Lower lobe of right lung (tissue), 2 donors: Measurements from ENCODE around the gene CTF1. TPM values are rescaled to one million over a fixed set of nuclear protein-coding genes. Genes with fewer than 3 reads are reported as not detected.

ENCODE experiments used
- ATAC-seq, 2 donors: fragments of 200-7000 bp; cut with Tn5 transposase; one replicate each; pipeline ENCODE4 v1.9.1; 2020 to 2022; ENCODE audit warnings: mild to moderate bottlenecking in 2 of 2, moderate library complexity in 2 of 2
- DNase-seq: peaks from one replicate; pipeline ENCODE4 v3.0.0-alpha.2; 2020
- H3K27ac ChIP-seq: fragments of 200-600 bp; one replicate; pipeline ENCODE4 v1.8.0; 2022
- H3K27me3 ChIP-seq: fragments of 200-600 bp; one replicate; pipeline ENCODE4 v1.8.0; 2022; ENCODE audit warnings: low read depth
- H3K36me3 ChIP-seq: fragments of 200-600 bp; one replicate; pipeline ENCODE4 v1.8.0; 2022; ENCODE audit warnings: mild to moderate bottlenecking
- H3K4me1 ChIP-seq: fragments of 200-600 bp; one replicate; pipeline ENCODE4 v1.8.0; 2022
- H3K4me3 ChIP-seq: fragments of 200-600 bp; one replicate; pipeline ENCODE4 v1.8.0; 2022; ENCODE audit warnings: mild to moderate bottlenecking
- H3K9me3 ChIP-seq: fragments of 200-600 bp; one replicate; pipeline ENCODE4 v1.8.0; 2022
- intact Hi-C: fragments of 100-400 bp; cut with DNase I; formaldehyde crosslinking; loops from one replicate; pipeline ENCODE4 v1.11.0; 2022
- microRNA-seq: library from miRNA; unstranded; fragments of <30 nt; microRNA quantifications from one replicate; pipeline ENCODE4 v1.2.0, GENCODE V29; 2020; ENCODE audit warnings: borderline number of aligned reads
- total RNA-seq: library from RNA; stranded (reverse); fragmentation: NEBNext Ultra II Directional; extraction: Animal tissue kit (Norgen Biotek cat#: 25700); gene quantifications from one replicate; pipeline ENCODE4 v1.2.1, GENCODE V29; 2021
- TF ChIP-seq, protein P1 (sequence below): fragments of 200-600 bp; IDR thresholded peaks from one replicate; pipeline ENCODE4 v1.8.0; 2022; ENCODE audit warnings: antibody characterized with exemption, mild to moderate bottlenecking
- donor health status: DM: no; HTN: yes; CAD: no; lungs with severe emphysema.

Gene CTF1
- total RNA-seq, 1 donor from 2014 or later, result 10.3 TPM

DNA sequence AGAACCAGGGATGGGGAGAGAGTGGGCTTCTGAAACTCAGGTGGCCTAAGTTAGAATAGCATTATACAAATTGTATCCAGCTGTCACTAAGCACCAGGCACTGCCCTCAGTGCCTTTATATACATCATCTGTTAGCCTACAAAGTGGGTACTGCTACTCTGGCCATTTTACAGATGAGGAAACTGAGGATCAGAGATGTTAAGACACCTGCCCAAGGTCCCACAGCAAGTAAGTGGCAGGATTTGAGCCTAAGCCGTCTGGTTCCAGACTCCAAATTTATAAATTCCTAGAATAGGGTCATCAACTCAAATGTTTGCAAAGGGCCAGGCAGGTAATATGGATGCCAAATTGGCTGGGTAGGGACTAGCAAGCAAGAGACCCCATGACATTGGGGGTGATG lies 54.8 kb downstream of the CTF1 start:
- H3K4me3 ChIP-seq, result no peak overlapping the region
- intact Hi-C loops, result no loop called here
- no peak for ATAC-seq
- TF ChIP-seq, protein P1, sequence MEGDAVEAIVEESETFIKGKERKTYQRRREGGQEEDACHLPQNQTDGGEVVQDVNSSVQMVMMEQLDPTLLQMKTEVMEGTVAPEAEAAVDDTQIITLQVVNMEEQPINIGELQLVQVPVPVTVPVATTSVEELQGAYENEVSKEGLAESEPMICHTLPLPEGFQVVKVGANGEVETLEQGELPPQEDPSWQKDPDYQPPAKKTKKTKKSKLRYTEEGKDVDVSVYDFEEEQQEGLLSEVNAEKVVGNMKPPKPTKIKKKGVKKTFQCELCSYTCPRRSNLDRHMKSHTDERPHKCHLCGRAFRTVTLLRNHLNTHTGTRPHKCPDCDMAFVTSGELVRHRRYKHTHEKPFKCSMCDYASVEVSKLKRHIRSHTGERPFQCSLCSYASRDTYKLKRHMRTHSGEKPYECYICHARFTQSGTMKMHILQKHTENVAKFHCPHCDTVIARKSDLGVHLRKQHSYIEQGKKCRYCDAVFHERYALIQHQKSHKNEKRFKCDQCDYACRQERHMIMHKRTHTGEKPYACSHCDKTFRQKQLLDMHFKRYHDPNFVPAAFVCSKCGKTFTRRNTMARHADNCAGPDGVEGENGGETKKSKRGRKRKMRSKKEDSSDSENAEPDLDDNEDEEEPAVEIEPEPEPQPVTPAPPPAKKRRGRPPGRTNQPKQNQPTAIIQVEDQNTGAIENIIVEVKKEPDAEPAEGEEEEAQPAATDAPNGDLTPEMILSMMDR, result no peak
- no peaks in the 10 kb centered on the region for H3K9me3 ChIP-seq
- no peaks in the 10 kb centered on the region for H3K36me3 ChIP-seq
- H3K27me3 ChIP-seq, result no peaks in the 10 kb centered on the region
- DNase-seq, result no peak
- peaks cover 47% of the 10 kb centered on the region for H3K4me1 ChIP-seq
- H3K27ac ChIP-seq, result peak overlapping the region; percentile 11

DNA sequence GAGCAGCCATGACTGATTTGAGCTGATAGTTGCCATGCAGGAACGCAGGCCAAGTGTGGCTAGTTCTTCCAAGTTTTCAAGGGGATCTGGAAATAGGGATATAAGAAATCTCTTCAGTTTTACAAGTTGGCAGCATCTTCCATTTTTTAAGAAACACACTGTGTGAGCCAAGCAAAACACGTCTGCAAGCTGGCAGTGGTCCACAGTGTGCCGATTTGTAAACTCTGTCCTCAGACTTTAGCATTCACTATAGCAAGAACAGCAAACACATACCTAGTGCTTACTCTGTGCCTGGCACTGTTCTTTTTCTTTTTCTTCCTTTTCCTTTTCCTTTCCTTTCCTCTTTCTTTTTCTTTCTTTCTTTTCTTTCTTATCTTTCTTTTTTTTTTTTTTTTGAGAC lies 55.3 kb downstream of the CTF1 start:
- Histone ChIP-seq H3K4me1 (peaks cover 51% of the 10 kb centered on the region), H3K27ac (peak overlapping the region; percentile 11), H3K4me3 (no peak overlapping the region), H3K9me3 (no peaks in the 10 kb centered on the region), H3K36me3 (no peaks in the 10 kb centered on the region), H3K27me3 (no peaks in the 10 kb centered on the region)
- DNase-seq (no peak), ATAC-seq (no peak)
- intact Hi-C loops, result no loop called here
- TF ChIP-seq, protein P1, result no peak

DNA sequence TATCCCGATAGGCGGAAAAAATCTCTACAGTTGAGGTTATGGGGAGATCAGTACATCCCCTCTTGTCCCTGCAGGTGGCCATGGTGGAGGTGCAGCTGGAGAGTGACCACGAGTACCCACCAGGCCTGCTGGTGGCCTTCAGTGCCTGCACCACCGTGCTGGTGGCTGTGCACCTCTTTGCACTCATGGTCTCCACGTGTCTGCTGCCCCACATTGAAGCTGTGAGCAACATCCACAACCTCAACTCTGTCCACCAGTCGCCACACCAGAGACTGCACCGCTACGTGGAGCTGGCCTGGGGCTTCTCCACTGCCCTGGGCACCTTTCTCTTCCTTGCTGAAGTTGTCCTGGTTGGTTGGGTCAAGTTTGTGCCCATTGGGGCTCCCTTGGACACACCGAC lies 56.7 kb downstream of the CTF1 start:
- Histone ChIP-seq H3K27ac (no peak overlapping the region), H3K36me3 (no peaks in the 10 kb centered on the region), H3K4me1 (peaks cover 49% of the 10 kb centered on the region), H3K9me3 (no peaks in the 10 kb centered on the region), H3K4me3 (no peak overlapping the region), H3K27me3 (no peaks in the 10 kb centered on the region)
- ATAC-seq, result no peak
- intact Hi-C loops, result no loop called here
- DNase-seq, result no peak
- TF ChIP-seq, protein P1, result no peak

Small RNAs within 50 kb of the gene (microRNA-seq; reads per million reads assigned to microRNA genes)
- gene MIR4519 (not detected), gene MIR762 (not detected)

Other genes starting within 250 kb of the CTF1 start
- 46.3 TPM for gene PRR14, start 245.7 kb upstream of the CTF1 start, total RNA-seq
- gene FBRS, start 238.2 kb upstream of the CTF1 start, total RNA-seq, result 68.6 TPM
- gene SRCAP, start 197.4 kb upstream of the CTF1 start, total RNA-seq, result 73.8 TPM
- 25.5 TPM for gene PHKG2, start 148.2 kb upstream of the CTF1 start, total RNA-seq
- gene CFAP119, start 134.6 kb upstream of the CTF1 start, total RNA-seq, result 11.1 TPM
- gene RNF40, start 134.3 kb upstream of the CTF1 start, total RNA-seq, result 95.9 TPM
- 11.9 TPM for gene ZNF629, start 109.4 kb upstream of the CTF1 start, total RNA-seq
- gene BCL7C, start 2.5 kb upstream of the CTF1 start, total RNA-seq, result 23.3 TPM
- gene FBXL19, start 27.0 kb downstream of the CTF1 start, total RNA-seq, result 14.5 TPM
- 30.2 TPM for gene ORAI3, start 52.5 kb downstream of the CTF1 start, total RNA-seq
- 15.0 TPM for gene SETD1A, start 61.1 kb downstream of the CTF1 start, total RNA-seq
- 23.6 TPM for gene HSD3B7, start 88.6 kb downstream of the CTF1 start, total RNA-seq
- 0.32 TPM for gene STX1B, start 114.0 kb downstream of the CTF1 start, total RNA-seq
- gene STX4, start 136.9 kb downstream of the CTF1 start, total RNA-seq, result 86.1 TPM
- 8.2 TPM for gene ZNF668, start 177.6 kb downstream of the CTF1 start, total RNA-seq
- 23.1 TPM for gene ZNF646, start 177.8 kb downstream of the CTF1 start, total RNA-seq
- 2.4 TPM for gene PRSS53, start 192.3 kb downstream of the CTF1 start, total RNA-seq
- gene VKORC1, start 198.2 kb downstream of the CTF1 start, total RNA-seq, result 65.6 TPM
- gene BCKDK, start 211.8 kb downstream of the CTF1 start, total RNA-seq, result 37.6 TPM
- gene KAT8, start 221.1 kb downstream of the CTF1 start, total RNA-seq, result 79.1 TPM
- gene PRSS8, start 239.1 kb downstream of the CTF1 start, total RNA-seq, result 75.4 TPM